A549 treated with CpdA at 1 μM for 4 hours (cell line): Measurements from ENCODE around the gene BZW1. TPM values are rescaled to one million over a fixed set of nuclear protein-coding genes. Genes with fewer than 3 reads are reported as not detected.

Experiments
- total RNA-seq: library from RNA; stranded (reverse); fragments of 200-300 nt; extraction: Qiagen RNA extraction; gene quantifications from 5 replicates; pipeline ENCODE4 v1.2.3, GENCODE V29; 2022; ENCODE audit warnings: low read depth

BZW1 gene
- 345 to 728 TPM (median 398 TPM) in 5 replicates for total RNA-seq

GRCh38 chr2:200811333-200812121, at the start of gene BZW1:
TSS of gene BZW1 (plus strand) at chr2:200811910. CDS start at chr2:200813218, 1,308 bp downstream.

GRCh38 chr2:200864176-200865034, 52.7 kb downstream of the BZW1 start, which contains the start of gene CLK1:
TSS of gene CLK1 (minus strand) at chr2:200864658. CDS start at chr2:200861862, 2,796 bp downstream.

Other genes with a start within 250 kb of the BZW1 start
- gene AOX1, start 225.9 kb upstream of the BZW1 start, total RNA-seq = 2.5 to 3.8 TPM (median 2.9 TPM) in 5 replicates
- 36.0 to 52.1 TPM (median 41.7 TPM) in 5 replicates for gene CLK1, start 52.7 kb downstream of the BZW1 start, total RNA-seq
- 23.4 to 32.4 TPM (median 26.2 TPM) in 5 replicates for gene PPIL3, start 77.2 kb downstream of the BZW1 start, total RNA-seq
- 40.6 to 45.8 TPM (median 44.3 TPM) in 5 replicates for gene NIF3L1, start 77.5 kb downstream of the BZW1 start, total RNA-seq
- gene ORC2, start 151.8 kb downstream of the BZW1 start, total RNA-seq = 14.2 to 16.2 TPM (median 14.8 TPM) in 5 replicates